Measurements from ENCODE around the gene GAN. TPM values are rescaled to one million over a fixed set of nuclear protein-coding genes. Genes with fewer than 3 reads are reported as not detected.

GAN gene
- total RNA-seq, 1 experiment from 2014 or later: 22.5 TPM

- peaks cover 7 to 11% of the 10 kb centered on the region in 2 experiments; a peak in 2 of 4 replicates for H3K4me1 ChIP-seq (ENCODE audit: control insufficient read depth in 1 of 2, insufficient read depth in 2 of 2, low read length in 2 of 2)
- no peaks in the 10 kb centered on the region for H3K27me3 ChIP-seq (ENCODE audit: insufficient read depth, low read length)
- H2AFZ ChIP-seq (ENCODE audit: low read depth, low read length, poor library complexity, severe bottlenecking): no peak overlapping the region
- TF ChIP-seq MAX (IDR thresholded peaks at IDR 0.05): no peak
- no peak for TF ChIP-seq FOSL1 (IDR thresholded peaks at IDR 0.05; ENCODE audit: low read depth)
- TF ChIP-seq CEBPB (IDR thresholded peaks at IDR 0.05; ENCODE audit: low read depth): no peak
- no peak for TF ChIP-seq YY1 (IDR thresholded peaks at IDR 0.05; ENCODE audit: extremely low read depth, insufficient replicate concordance, low read depth, low read length)
- no peak for TF ChIP-seq POLR2A (IDR thresholded peaks at IDR 0.05; ENCODE audit: borderline replicate concordance, extremely low read depth, insufficient read depth, insufficient read length)
- no peak for TF ChIP-seq ELF1 (IDR thresholded peaks at IDR 0.05; ENCODE audit: borderline replicate concordance, low read depth)
- TF ChIP-seq CTCF (IDR thresholded peaks at IDR 0.05 in 2 of 3, conservative IDR thresholded peaks at IDR 0.05 in 1 of 3; ENCODE audit: borderline replicate concordance in 1 of 3, insufficient read depth in 1 of 3, low read depth in 2 of 3, low read length in 2 of 3): no peak
- no peak for TF ChIP-seq ZFX (IDR thresholded peaks at IDR 0.05)
- TF ChIP-seq CBX3 (IDR thresholded peaks at IDR 0.05; ENCODE audit: low read depth): no peak
- no peak for TF ChIP-seq RAD21 (IDR thresholded peaks at IDR 0.05; ENCODE audit: low read depth)
- no peak for TF ChIP-seq SP1 (IDR thresholded peaks at IDR 0.05; ENCODE audit: low read depth)
- no peak for TF ChIP-seq JUND (IDR thresholded peaks at IDR 0.05)
- no peak for TF ChIP-seq POLR2AphosphoS5 (IDR thresholded peaks at IDR 0.05; ENCODE audit: low read depth, low read length)
- no peak for TF ChIP-seq ZBTB33 (IDR thresholded peaks at IDR 0.05; ENCODE audit: extremely low read depth, insufficient replicate concordance, low read length)
- H3K36me3 ChIP-seq (ENCODE audit: control insufficient read depth in 1 of 2, insufficient read depth in 2 of 2, low read length in 2 of 2): no peaks in the 10 kb centered on the region
- no TSS peak for BruUV-seq (replicated peaks)
- ChIA-PET CTCF (no interaction called here), POLR2A (no interaction called here), RAD21 (ENCODE audit: low non-redundant PET in 1 of 2, low total read pairs in 2 of 2, uncharacterized antibody in 2 of 2, unreplicated experiment in 2 of 2) (no interaction called here)
- intact Hi-C loops (cut with micrococcal nuclease): no loop called here
- no peak for ATAC-seq
- no peak for DNase-seq (ENCODE audit: low read depth, low spot score)
- H4K20me1 ChIP-seq (ENCODE audit: insufficient read depth): no peaks in the 10 kb centered on the region
- H3K4me2 ChIP-seq (ENCODE audit: low read length): no peak overlapping the region
- no peaks in the 10 kb centered on the region for H3K9me3 ChIP-seq (ENCODE audit: control insufficient read depth in 1 of 2, insufficient read depth in 1 of 2, low read depth in 1 of 2, low read length in 2 of 2)
- no peaks in the 10 kb centered on the region for H3K9me2 ChIP-seq (ENCODE audit: insufficient read depth)
- no peak overlapping the region for H3K4me3 ChIP-seq (replicated peaks in 1 of 2; ENCODE audit: low read depth in 1 of 2, low read length in 2 of 2)
- no peaks in the 10 kb centered on the region for H3K79me2 ChIP-seq (ENCODE audit: insufficient read depth, low read length)
- H3K27ac ChIP-seq (ENCODE audit: low read depth, low read length): no peak overlapping the region
- no peak overlapping the region for H3K9ac ChIP-seq (ENCODE audit: low read length)
These were observed 36.2 kb upstream of the GAN start for GRCh38 chr16:81278526-81278925.

Data from HCT116 (cell line).